HG03060 (cell line): Measurements from ENCODE around the gene SLC12A4.
"Not testable (repeated sequence)": the region's sequence is repeated elsewhere in the genome, so short reads cannot be mapped to it uniquely, and the experiment has no call there.

ENCODE experiments used
- ATAC-seq: cut with Tn5 transposase; IDR thresholded peaks from one replicate; pipeline ENCODE4 v1.9.1; 2021; ENCODE audit warnings: low read depth, moderate number of reproducible peaks; ENCODE audit not compliant: unreplicated experiment

Gene SLC12A4

DNA sequence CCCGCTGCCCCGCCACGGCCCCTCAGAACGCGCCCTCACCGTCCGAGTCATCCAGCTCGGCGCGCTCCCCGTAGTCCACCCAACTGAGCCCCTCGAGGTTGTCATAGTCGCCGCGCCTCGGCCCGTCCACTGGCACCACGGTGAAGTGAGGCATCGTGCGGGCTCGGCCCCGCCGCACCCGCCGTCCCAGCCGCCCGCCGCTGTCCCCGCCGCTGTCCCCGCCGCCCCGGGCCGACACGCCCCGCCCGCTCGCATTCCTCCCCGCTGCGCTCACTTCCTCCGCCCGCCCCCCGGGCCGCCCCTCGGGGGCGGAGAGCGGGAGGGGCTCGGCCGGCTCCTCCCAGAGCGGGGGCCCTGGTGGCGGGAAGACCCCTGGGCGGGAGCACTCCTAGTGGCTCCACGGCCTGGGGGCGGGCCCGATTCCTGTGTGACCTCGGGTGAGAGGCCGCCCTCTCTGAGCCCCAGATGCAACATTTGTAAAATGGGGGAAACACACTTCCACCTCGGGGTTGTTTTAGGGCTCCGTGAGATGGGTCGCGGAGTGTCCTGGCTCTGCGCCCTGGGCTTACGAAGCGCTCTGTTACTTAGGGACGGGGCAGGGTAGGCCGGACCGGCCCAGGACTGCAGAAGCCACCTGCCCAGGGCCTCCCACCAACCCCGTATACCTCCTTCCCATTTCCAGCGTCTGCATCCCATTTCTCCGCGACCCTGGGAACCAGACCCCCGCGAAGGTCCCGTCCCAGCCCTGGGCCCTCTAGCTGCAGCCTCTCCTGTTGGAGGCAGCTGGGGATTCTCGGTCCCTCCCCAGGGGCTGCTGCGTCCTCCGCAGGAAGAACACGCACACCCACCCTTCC is at the start of gene SLC12A4:
TSS of gene SLC12A4 (minus strand) at position 238 of the 854 bp plus-strand sequence. CDS start at position 154, 84 bp downstream.
- ATAC-seq, result no peak

DNA sequence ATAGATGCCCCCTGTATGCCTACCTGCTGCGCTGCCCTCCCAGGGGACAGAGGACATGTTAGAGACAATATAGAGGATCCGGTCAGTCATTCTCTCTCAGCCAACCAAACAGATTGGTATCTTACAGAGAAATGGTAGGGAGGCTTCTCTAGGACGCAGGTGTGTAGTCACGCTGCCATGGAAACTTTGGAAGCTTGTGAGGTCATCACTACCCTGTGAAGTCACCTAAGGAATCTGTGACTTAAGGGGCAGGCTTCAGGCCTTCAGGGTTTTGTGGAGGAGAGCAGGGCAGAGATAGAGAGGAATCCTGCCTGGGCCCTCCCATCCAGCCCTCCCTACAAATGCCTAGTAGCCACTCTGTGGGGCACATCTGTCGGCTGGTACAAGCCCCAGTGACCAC is 47.2 kb upstream of the SLC12A4 start, which contains the start of gene DPEP2NB:
TSS of gene DPEP2NB (minus strand) at position 231 of the 400 bp plus-strand sequence. CDS start at position 90, 141 bp downstream.
- no peak for ATAC-seq

DNA sequence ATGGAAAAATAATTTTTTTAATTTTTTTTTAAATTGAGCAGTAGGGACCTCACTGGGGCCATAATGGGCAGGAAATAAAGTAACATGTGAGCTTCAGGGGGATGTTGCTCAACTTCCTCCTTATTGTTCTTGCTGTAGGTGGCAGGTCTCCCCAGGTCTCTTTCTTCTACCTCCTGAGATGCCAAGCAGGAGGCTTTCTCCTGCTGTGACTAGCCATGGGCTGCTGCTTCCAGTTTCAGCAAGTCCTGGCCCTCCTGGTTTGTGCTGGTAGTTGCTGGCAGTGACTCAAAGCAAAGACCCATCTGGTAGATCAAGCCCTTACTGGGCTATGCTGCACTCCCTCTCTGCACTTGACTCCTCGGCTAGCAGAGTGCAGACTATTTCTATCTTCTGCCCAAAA is 45.0 kb upstream of the SLC12A4 start:
- no peak for ATAC-seq

DNA sequence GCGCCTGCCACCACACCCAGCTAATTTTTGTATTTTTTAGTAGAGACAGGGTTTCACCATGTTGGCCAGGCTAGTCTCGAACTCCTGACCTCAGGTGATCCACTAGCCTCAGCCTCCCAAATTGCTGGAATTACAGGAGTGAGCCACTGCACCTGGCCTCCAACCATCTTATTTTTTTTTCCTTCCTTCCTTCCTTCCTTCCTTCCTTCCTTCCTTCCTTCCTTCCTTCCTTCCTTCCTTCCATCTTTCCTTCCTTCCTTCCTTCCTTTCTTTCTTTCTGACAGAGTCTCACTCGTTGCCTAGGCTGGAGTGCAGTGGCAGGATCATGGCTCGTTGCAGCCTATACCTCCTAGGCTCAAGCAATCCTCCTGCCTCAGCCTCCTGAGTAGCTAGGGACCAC is 41.4 kb upstream of the SLC12A4 start:
- not testable (repeated sequence) for ATAC-seq

DNA sequence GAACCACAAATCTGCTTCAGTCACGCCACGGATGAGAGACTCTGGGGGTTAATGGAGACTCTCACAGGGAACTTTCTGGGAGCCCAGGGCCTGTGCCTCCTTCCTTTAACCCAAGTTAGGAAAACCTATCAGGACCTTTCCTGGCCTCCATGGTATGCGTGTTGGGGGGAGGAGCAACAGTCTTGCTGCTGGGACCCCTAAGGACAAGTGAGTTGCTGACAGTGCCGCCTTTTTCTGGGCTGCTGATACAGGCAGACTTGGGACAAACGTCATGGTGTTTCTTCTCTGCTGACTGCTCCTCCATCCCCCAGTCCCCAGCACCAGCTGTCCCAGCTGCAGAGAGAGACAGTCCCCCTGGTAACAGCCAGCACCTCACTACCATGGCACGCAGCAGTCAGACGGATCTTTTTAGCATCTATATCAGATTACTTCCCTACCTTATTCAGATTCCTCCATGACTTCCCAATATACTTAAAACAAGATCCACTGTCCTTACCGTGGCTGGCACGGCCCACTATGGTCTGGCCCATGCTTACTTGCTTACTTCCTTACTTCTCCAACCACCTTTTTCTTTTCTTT is 40.8 kb upstream of the SLC12A4 start:
- no peak for ATAC-seq

DNA sequence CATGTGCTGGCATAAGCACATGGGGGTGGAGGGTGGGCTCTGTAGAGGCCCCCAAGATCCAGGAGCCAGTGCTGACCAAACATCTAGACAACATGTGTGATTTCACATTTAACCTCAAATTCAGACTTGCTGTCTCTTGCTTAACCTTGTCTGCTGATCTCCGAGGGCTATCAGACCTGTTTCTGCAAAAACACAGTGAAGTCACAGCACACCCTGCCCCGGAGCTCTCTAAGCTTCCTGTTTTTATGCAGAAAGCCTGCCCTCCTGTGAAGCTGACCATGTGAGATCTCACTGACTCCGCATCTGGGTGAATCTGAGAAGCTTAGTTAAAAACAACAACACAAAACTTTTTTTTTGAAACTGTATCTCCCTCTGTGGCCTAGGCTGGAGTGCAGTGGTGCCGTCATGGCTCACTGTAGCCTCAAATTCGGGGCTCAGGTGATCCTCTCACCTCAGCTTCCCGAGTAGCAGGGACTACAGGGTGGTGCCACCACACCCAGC is 37.4 kb upstream of the SLC12A4 start:
- no peak for ATAC-seq

DNA sequence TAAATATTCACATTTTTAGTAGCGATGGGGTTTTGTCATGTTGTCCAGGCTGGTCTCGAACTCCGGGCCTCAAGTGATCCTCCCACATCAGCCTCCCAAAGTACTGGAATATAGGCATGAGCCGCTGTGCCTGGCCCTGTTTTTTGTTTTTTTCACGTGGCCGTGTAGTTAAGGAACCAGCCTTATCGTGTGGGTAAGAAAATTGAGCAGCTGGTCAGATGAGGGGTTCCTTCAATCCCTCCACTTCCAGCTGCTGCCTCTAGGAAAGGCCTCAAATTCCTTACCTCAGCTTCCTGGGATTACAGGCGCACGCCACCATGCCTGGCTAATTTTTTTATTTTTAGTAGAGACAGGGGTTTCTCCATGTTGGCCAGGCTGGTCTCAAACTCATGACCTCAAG is 36.8 kb upstream of the SLC12A4 start:
- ATAC-seq, result no peak

DNA sequence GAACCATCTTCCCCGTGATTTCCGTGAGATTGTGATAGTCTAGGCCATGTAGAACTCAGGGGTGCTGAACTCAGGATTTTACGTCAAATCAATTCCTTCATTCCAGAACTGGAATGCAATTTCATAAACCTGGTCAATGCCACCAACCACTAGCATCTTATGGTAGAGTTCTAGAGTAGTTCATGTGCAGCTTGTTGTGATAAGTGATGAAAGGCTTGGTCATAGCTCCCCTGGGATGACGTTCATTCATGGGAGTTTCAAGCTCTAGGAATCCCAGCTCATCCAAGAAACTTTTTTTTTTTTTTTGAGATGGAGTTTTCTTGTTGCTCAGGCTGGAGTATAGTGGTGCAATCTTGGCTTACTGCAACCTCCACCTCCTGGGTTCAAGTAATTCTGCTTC is 34.6 kb upstream of the SLC12A4 start:
- no peak for ATAC-seq

DNA sequence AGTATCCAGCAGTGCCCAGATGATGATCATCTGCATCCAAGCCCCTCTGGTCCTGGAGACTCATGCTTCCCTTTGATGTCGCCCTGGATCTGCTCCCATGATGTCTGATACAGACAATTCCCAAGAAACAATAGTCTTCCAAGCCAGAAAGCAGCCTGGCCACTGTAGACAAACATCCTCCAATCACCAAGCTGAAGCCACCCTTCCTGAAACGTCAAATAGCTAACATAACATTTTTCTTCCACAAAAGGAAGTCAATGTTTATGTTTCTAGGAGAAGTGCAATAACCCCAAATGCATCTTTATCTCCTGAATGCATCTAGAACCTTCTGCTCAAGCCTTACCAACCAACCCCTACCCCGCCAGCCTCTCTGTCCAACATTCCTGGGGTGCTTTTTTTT is 32.0 kb upstream of the SLC12A4 start:
- ATAC-seq, result no peak

DNA sequence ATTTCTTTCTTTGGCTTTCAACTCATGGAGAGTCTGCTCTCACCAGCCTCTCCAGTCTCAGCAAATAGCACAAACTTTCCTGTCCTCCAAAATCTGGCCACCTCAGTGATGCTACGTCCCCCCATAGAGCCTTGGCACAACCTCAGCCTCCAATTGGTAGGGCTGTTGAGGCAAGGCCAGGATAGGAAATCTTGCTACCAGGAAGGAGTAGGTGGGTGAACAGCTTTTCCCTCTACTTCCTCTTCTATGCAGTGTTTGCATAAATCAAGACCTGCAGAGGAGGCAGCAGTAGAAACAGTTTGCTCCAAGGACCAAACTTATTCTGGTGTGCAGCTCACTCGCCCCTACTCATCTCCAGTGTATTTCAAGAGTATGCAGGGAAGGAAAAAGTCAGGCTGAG is 31.5 kb upstream of the SLC12A4 start:
- no peak for ATAC-seq

DNA sequence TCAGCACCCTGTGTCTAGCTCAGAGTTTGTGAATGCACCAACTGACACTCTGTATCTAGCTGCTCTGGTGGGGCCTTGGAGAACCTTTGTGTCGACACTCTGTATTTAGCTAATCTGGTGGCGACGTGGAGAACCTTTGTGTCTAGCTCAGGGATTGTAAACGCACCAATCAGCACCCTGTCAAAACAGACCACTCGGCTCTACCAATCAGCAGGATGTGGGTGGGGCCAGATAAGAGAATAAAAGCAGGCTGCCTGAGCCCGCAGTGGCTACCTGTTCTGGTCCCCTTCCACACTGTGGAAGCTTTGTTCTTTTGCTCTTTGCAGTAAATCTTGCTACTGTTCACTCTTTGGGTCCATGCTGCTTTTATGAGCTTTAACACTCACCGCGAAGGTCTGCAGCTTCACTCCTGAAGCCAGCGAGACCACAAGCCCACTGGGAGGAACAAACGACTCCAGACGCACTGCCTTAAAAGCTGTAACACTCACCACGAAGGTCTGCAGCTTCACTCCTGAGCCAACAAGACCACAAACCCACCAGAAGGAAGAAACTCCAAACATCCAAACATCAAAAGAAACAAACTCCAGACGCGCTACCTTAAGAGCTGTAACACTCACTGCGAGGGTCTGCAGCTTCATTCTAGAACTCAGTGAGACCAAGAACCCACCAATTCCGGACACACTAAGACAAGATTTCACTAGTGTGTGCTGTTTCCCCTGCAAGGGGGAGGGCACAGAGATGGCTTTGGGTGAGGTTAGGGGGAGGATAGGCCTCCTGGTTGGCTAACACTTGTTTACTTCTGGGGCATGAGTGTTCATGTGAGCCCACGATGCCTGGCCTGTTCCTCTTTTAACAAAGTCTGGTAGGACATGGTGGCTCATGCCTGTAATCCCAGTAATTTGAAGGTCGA is 30.6 kb upstream of the SLC12A4 start, which contains the start of gene DPEP2:
TSS of gene DPEP2 (minus strand) at position 706 of the 910 bp plus-strand sequence. CDS start 6,272 bp downstream, outside the sequence.
- ATAC-seq, result not testable (repeated sequence)

DNA sequence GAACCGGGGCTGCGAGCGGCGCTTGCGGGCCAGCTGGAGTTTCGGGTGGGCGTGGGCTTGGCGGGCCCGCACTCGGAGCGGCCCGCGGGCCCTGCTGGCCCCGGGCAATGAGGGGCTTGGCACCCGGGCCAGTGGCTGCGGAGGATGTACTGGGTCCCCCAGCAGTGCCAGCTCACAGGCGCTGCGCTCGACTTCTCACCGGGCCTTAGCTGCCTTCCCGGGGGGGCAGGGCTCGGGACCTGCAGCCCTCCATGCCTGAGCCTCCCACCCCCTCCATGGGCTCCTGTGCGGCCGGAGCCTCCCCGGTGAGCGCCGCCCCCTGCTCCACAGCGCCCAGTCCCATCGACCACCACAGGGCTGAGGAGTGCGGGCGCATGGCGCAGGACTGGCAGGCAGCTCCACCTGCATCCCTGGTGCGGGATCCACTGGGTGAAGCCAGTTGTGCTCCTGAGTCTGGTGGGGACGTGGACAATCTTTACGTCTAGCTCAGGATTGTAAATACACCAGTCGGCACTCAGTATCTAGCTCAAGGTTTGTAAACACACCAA is 29.9 kb upstream of the SLC12A4 start:
- not testable (repeated sequence) for ATAC-seq

DNA sequence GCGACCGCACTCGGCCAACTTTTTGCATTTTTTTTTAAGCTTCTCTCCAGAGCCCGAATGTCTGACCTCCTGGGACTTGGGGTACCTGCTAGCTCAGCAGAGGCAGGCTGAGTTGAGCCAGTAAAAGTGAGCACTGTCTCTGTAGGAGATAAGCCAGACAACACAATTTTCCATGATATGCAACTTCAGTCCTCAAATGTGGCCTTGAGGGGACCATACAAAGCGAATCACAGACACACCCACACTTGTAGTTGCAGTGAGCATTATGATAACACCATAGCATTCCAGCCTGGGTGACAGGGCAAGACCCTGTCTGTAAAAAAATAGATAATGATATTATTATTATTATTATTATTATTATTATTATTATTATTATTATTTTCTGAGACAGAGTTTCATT is 28.2 kb upstream of the SLC12A4 start:
- ATAC-seq, result no peak

DNA sequence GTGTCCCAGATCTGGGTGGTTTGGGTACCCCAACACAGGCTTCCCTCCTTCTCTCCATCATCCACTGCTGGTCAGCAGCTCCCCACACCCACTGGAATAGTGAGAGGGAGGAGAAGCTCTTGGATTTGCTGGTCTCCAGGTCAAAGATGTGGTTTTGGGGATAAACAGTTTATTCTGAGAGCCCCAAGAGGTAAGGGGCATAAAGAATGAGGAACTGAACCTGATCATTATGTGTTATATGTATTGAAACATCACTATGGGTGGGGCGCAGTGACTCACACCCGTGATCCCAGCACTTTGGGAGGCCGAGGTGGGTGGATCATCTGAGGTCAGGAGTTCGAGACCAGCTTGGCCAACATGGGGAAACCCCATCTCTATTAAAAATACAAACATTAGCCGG is 27.0 kb upstream of the SLC12A4 start:
- no peak for ATAC-seq

DNA sequence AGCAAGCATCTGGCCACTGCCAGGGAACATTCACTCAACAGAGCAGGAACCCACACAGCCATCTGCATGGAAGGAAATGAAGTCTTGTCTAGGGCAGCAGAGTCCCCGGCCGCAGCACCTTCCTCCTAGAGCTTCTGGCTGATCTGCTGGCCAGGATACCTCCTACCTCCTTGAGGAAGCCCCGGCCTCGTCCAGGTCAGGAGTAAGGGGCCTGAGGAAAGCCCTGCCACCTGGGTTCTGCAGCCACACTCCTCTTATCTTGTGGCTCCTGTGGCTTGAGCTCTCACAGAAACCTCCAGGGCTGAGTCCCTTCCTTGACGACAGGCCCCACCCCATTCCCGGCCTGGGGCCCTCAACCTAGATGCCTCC is 25.6 kb upstream of the SLC12A4 start:
- not testable (repeated sequence) for ATAC-seq

DNA sequence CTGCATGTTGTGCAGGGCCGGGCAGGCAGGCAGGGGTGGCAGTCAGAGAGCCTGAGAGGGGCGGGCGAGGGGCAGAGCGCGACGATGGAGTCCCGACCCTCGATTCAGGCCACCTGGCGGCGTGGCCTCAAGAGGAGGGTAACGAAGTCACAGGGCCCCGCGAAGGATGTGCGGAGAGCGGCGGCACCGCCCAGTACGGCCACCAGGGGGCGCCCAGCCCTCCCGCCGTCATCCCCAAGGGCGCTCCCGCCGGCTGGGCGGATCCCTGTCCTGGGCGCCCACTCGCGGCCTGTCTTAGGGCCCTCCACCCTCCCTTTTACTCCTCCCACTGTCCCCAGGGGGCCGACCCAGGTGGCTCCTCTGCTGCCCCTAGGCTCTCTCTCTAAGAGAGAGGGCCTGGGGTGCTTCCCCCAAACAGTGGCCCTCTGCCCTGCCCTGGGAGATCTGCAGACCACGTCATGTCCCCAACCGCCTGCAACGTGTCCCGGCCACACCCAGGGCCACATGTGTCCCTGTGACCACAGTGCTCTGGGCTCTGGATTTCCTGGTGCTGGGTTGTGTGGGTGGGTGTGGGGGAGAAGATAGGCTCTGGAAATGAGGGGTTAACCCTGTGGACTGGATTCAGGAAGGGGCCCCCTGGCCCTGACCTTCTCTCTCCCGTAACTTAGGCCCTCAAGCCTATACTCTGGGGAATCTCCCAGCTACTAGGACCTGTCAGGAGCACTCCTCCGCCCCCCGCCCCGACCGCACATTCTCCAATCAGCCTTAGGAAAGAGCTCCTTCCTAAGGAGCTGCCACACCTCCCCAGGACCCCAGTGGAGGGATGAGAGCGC is 25.0 kb upstream of the SLC12A4 start:
- no peak for ATAC-seq

DNA sequence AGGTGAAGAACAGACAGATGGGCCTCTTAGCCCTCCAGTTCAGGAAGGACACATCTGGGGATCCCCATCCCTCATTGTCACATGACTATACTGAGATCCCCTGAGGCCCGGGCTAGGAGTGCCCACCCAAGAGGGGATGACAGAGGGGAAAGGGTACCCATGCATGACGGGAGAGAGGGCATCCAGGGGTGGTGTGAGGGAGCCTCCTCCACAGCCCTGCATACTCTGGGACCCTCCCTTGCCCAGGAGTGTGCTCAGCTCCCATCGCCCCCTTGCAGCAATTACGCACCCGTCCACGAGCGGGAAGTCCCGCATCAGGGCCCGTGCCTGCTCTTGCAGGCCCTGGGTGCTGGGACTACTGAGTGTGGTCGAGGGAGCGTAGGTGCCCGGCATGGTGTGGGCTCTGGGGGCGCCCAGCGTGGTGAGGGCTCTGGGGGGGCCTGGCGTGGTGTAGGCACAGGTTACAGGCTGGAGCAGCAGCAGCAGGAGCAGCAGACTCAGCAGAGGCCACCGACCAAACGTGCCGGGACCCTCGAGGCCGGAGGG is 24.3 kb upstream of the SLC12A4 start:
- no peak for ATAC-seq

DNA sequence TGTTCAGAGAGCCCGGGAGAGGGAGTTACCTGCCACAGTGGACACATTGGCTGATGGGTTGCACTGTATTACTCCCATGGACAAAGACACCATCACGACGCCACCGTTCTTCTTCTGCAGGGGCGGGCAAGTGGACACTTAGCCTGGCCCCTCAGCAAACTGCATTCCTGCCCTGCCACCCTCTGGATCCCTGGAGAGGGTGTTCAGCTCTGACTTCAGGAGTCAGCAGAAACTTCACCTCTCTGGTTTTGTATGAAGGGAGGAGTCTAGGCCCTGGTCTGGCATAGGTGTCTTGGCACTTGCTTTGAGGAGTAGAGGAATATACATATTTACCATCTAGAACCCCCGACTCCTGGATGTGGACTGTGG is 21.6 kb upstream of the SLC12A4 start:
- no peak for ATAC-seq

DNA sequence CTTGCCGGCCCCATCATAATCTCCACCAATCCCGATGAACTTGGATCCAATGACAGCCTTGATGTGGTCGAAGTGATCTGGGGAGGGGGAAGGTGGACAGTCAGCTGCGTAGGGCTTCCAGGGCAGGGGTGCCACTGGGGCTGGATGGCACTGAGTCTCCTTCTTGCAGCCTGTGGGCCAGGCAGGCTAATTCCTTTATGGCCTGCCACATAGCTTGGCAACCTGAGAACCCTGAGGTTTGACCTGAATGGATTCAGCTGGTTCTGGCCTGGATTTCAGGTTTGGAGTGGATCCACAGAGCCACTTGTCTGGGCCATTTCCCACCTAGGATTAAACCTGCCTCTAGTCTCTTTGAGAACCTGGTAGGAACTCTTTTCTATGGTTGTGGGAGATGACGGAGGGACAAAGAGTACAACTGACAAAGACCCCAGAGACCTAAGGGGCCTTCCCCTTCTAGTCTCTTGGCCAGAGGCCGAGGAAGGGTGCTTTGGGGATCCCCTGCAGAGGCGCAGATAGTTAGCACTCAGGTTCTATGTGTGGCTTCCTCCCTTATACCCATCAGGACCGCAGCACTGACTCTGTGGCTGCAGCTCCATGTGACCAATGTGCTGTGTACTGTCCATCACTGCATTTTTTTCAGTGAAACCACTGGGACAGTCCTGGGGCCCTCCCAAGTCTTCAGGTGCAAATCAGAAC is 21.0 kb upstream of the SLC12A4 start:
- ATAC-seq, result no peak
